SH-SY5Y (cell line): ENCODE data around the gene DPP6.

Experiments
- GATA2 ChIP-seq: IDR thresholded peaks from 2 replicates; pipeline ENCODE4 v1.6.1; 2011; ENCODE audit warnings: mild to moderate bottlenecking, low read depth, low read length
- GATA3 ChIP-seq: IDR thresholded peaks from 2 replicates; pipeline ENCODE4 v1.6.1; 2011; ENCODE audit warnings: low read depth, mild to moderate bottlenecking, low read length, moderate library complexity

- no peak for TF ChIP-seq GATA2
- TF ChIP-seq GATA3: no peak
Measured at GRCh38 chr7:154394804-154395203, 342.6 kb downstream of the DPP6 start.
